Stimulated activated CD4-positive, alpha-beta T cell treated with anti-CD3 and anti-CD28 coated beads, Interleukin-12 subunit alpha, Interleukin-12 subunit beta, amount 100 ng/mL, for 4 hours (primary cell): ENCODE measurements around the gene ZNF532.
"Not testable (repeated sequence)": the region's sequence is repeated elsewhere in the genome, so short reads cannot be mapped to it uniquely, and the experiment has no call there.

Source experiments
- DNase-seq: peaks from one replicate; pipeline ENCODE4 v3.0.0-alpha.2; 2020

Gene ZNF532

DNA sequence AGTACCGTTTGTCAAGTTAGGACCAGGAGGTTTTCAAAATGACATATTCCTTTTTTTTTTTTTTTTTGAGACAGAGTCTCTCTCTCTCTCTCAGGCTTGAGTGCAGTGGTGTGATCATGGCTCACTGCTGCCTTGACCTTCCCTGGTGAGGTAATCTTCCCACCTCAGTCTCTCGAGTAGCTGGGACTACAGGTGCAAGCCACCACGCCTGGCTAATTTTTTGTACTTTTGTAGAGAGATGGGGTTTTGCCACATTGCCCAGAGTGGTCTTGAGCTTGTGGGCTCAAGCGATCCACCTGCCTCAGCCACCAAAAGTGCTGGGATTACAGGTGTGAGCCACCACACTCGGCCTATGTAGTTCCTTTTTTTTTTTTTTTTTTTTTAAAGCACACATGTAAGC, 147.1 kb downstream of the ZNF532 start:
- DNase-seq: no peak

- no peak for DNase-seq
Observed at GRCh38 chr18:59012815-59013705, 148.4 kb downstream of the ZNF532 start.

DNA sequence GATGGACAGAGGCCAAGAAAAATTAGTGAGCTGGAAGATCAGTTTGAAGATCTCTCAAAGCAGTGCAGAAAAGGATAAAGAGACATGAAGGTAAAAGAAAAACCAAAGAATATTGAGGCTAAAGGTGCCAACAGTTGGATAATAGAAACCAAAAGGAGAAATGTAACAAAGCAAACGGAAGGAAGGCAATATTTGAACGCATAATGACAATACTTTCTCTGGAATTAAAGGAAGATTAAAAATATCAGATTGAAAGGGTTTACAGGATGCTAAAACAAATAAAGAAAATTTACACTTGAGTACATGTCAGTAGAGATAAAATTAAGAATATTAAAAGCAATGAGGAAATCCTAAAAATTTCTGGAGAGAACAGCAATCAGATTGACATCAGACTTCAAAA, 149.1 kb downstream of the ZNF532 start:
- no peak for DNase-seq

GRCh38 chr18:59015531-59016152, 151.0 kb downstream of the ZNF532 start:
- DNase-seq: no peak

DNA sequence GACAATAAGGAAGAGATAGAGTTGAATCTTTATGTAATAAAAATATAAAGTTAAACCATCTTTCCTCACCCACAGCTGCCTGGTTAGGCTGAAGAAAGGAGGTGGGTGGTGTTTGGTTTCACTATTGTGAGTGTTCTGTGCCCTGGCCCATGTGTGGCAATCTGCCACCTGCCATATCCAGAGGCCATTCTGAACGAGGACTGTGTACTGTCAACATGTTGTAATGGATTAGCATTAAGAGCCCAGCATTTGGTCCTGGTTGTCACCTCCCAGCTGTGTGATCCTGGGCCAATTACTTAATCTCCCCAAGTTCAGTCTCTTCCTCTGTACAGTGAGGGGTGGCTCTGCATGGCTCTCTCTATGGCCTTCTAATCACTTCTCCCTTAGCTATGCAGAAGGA, 156.8 kb downstream of the ZNF532 start:
- no peak for DNase-seq

DNA sequence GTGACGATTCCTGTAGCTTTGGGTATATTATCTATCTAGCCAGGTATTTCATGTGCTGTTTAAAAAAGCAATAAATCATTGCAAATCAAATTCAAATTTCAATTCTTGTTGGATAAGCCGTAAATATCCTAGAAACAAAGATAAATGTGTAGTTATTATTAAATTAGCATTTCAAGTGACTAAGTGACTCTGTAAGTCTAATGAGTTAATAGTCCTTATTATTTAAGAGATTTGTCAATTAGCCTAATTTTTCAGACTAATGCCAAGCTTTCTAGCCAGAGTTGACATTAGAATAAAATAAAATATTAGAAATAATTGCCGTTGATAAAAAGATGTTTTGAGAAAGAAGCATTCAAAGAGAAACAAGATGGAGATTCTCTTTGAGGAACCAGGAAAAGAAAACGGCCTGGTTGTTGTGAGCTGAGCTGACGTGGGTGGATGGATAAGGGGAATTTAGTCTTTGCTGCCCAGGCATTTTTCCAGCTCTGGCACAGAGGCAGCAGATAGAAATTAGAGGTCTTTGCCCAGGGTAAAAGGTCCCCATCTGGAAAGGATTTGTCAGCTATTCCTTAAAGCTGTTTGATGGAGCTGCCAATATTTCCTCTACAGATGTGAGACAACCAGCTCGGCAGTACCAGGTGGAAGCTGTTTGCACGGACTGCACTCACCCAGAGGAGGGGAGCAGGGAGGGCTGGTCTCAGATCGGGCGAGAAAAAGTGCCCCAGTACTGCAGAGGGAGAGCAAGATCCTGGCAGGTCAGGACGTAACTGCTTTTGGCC, 157.7 kb downstream of the ZNF532 start:
- no peak for DNase-seq

DNA sequence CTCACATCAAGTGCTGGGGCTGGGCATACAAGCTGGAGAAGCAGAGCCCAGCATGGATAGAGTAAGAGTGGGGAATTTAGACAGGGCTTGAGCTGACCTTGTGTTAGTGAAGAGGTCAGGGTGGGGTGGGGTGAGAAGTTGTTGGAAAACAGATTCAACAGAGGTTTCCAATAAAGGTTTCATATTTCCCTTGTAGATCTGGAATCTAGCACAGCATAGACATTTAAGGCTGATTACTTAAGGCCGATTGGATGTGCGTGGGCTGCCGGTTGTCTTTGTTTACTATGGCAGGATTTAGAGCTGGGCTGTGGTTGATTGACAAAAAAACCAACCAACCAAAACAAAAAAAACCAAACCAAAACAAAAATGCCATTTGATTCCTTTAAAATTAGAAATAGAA, 160.2 kb downstream of the ZNF532 start:
- no peak for DNase-seq

DNA sequence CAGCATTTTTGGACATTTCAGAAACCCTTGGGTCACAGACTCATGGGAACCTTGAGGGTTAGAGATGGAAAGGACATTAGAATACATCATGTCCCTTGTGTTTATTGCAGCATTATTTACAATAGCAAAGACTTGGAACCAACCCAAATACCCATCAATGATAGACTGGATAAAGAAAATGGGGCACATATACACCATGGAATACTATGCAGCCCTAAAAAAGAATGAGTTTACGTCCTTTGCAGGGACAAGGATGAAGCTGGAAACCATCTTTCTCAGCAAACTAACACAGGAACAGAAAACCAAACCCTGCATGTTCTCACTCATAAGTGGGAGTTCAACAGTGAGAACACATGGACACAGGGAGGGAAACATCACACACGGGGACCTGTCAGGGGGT, 160.9 kb downstream of the ZNF532 start:
- DNase-seq: not testable (repeated sequence)

DNA sequence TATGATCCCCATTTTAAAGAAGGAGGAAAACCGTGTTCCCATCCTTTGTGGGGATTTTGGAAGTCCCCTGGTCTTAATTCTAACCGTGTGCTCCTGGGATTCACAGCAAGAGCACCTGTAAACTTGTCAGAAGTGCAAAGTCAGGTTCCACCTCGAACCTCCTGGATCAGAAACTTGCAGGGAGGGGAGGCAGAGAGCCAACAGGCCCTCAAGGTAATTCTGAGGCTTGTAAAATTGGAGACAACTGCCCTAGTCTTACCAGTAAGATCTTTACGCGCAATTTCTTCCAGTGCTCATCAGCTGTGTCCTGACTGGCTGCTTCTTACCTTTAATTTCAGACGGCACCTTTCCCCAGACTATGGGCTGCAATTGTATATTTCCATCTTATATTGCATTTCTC, 161.7 kb downstream of the ZNF532 start:
- DNase-seq: no peak

GRCh38 chr18:59026831-59027410, 162.2 kb downstream of the ZNF532 start:
- DNase-seq: no peak

DNA sequence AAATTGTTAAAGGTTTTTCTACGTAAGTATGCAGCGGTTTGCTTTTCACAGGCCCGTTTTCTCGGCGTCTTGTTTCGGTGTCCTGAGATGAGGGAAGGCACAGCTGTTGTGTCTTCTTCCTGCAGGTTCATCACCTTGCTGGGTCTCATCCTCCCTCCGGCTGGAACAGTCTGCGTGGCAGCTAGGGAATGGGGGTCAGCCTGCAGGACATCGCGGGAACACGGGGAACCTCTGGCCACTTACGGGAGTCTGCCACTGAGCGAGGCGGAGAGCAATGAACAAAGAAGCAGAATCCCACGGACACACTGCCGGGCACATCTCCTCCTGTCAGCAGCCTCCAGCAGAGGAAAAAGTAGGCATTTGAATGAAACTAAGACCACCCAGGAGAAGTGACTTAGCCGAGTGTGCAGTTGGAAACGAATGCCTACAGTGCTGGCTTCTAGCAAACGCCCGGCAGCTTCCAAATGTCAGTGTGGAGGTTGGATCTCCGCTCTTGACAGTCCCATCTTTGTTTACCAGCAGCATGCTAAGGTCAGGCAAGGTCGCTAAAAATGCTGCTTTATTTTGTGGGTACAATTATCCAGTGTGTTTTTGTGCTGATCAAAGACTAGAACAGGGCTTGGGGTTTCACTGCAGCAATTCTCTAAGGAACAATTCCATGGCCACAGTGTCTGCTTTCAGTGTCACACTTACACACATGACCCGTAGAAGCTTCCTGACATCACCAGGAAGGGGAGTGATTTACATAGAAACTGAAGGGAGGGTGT, 165.2 kb downstream of the ZNF532 start:
- no peak for DNase-seq

GRCh38 chr18:59032308-59032707, 167.6 kb downstream of the ZNF532 start:
- no peak for DNase-seq

DNA sequence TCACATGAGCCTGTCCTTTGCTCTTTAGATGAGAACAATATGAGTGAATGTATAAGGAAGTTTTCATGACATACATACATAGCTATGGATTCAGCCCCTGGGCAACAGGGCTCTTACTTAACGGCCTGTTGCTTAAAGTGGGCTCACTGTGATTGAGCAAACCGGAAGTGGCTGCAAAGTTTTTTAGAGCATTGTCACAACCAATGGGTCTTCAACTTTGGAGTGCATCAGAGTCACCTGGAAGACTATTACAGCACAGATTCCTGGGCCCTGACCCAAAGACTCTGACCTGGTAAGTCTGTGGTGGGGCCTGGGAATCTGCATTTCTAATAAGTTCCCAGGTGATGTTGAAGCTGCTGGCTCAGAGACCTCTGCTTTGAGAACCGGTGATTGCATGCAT, 168.7 kb downstream of the ZNF532 start:
- no peak for DNase-seq

DNA sequence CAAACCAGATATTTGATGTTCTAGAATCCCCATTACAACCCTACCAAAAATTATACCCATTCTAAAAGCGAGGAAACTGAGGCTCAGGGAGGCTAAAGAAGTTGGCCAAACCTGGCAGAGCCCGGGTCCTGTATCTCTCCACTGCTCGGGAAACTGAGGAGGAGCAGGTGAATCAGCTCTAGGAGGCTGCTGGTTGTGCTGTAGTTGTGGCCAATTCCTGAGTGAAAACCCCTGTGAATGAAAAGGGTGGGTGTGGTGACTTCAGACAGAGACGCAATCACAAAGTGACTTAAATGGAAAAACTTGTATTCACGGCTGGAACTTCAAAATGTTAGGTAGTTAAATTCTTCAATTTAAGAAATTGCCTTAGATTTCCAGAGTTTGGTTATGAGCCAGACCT, 169.3 kb downstream of the ZNF532 start:
- DNase-seq: no peak

DNA sequence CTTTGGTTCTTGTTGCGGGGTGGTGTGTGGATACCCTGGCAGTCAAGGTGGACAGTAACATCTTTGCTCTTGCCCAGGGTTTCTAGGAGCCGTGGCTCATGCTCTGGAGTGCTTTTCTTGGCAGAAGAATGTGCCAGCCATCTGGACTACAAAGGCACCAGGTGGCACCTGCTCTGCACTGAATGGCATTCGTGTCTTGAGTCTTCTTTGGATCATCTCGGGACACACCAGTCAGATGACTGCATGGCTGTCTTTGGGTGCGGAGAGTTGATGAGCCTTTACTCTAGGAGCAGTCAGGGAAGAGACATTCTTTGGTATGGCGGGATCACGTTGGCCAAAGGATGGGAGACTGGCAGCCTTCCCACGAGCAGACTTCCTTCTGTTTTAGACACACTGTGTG, 170.9 kb downstream of the ZNF532 start:
- no peak for DNase-seq
